ENCODE measurements around the gene SETD3.

DNA sequence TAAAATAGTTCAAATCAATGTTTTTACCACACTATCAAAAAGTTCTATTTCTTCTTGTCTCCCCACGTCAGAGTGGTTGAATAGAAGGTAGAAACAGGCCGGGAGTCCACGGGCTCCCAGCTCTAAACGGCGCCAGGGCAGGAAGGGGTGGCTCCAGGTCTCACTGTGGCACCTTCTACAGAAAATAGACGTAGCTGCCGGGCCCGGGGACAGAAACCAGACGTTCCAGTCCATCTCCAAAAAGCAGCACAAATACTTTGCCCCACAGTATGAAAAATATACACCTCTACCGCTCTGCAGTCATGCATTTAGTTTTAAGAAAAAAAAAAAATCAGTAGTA lies 31.4 kb upstream of the SETD3 start:
- TF ChIP-seq, protein P1, sequence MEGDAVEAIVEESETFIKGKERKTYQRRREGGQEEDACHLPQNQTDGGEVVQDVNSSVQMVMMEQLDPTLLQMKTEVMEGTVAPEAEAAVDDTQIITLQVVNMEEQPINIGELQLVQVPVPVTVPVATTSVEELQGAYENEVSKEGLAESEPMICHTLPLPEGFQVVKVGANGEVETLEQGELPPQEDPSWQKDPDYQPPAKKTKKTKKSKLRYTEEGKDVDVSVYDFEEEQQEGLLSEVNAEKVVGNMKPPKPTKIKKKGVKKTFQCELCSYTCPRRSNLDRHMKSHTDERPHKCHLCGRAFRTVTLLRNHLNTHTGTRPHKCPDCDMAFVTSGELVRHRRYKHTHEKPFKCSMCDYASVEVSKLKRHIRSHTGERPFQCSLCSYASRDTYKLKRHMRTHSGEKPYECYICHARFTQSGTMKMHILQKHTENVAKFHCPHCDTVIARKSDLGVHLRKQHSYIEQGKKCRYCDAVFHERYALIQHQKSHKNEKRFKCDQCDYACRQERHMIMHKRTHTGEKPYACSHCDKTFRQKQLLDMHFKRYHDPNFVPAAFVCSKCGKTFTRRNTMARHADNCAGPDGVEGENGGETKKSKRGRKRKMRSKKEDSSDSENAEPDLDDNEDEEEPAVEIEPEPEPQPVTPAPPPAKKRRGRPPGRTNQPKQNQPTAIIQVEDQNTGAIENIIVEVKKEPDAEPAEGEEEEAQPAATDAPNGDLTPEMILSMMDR (conservative IDR thresholded peaks at IDR 0.05 in 1 of 2, IDR thresholded peaks at IDR 0.05 in 1 of 2; ENCODE audit: extremely low read depth in 1 of 2, insufficient read depth in 1 of 2, low read depth in 1 of 2, low read length in 2 of 2) = no peak
- no peak for TF ChIP-seq EZH2 (IDR thresholded peaks at IDR 0.05; ENCODE audit: borderline replicate concordance, low read length)
